ENCODE results near the gene TEKT2.

- TF ChIP-seq CTCF (IDR thresholded peaks at IDR 0.05), result no peak
- no peak for TF ChIP-seq HDAC2 (IDR thresholded peaks at IDR 0.05)
- no peak for TF ChIP-seq CHD2 (IDR thresholded peaks at IDR 0.05; ENCODE audit: low read length, partially characterized antibody)
- no peak for TF ChIP-seq JUN (IDR thresholded peaks at IDR 0.05)
- no peak for TF ChIP-seq CBX2 (IDR thresholded peaks at IDR 0.05; ENCODE audit: borderline replicate concordance, low read depth)
- no peak for TF ChIP-seq HOXA7 (CRISPR knock-in tag; IDR thresholded peaks at IDR 0.05)
- no peak for TF ChIP-seq POLR2A (IDR thresholded peaks at IDR 0.05; ENCODE audit: low read length)
- TF ChIP-seq CHD4 (IDR thresholded peaks at IDR 0.05; ENCODE audit: borderline replicate concordance), result no peak
- TF ChIP-seq BHLHE40 (IDR thresholded peaks at IDR 0.05; ENCODE audit: low read depth, low read length), result no peak
- no peak for TF ChIP-seq REST (IDR thresholded peaks at IDR 0.05)
- no peak for TF ChIP-seq RAD21 (conservative IDR thresholded peaks at IDR 0.05 in 1 of 2, IDR thresholded peaks at IDR 0.05 in 1 of 2)
- no peak for TF ChIP-seq SMC3 (IDR thresholded peaks at IDR 0.05)
These were observed at the start of gene TEKT2 for GRCh38 chr1:36083635-36084496.
